K562 (cell line): ENCODE results near the gene EPHA4. TPM values are rescaled to one million over a fixed set of nuclear protein-coding genes. Genes with fewer than 3 reads are reported as not detected.

Experiments used
- ATAC-seq: fragments of 200-7000 bp; cut with Tn5 transposase; 3 replicates; pipeline ENCODE4 v1.9.1; 2020; ENCODE audit warnings: moderate library complexity
- BruUV-seq: library from RNA; stranded (reverse); fragments of 400-500 nt; replicated peaks from 2 replicates; lab custom pipeline; 2021; lab: Mats Ljungman, UMichigan
- CTCF ChIA-PET: fragments of 300-600 bp; formaldehyde crosslinking; extraction: SDS; loops from one replicate; lab custom pipeline; 2021; ENCODE audit warnings: low intra/inter-chr PET ratio; lab: Yijun Ruan, JAX
- POLR2A ChIA-PET: fragments of 300-600, 350-650 bp; sonication (Branson Sonifier 250); formaldehyde crosslinking; extraction: SDS; loops from one replicate; lab custom pipeline; 2021; ENCODE audit warnings: antibody characterized with exemption, inconsistent platforms; lab: Yijun Ruan, JAX
- DNase-seq, 4 experiments: peaks; one replicate each; pipeline versions ENCODE4 v3.0.0 to v3.0.0-alpha.2; 2011 to 2018; ENCODE audit warnings: low spot score in 3 of 4, mixed read lengths in 3 of 4; ENCODE audit errors: extremely low read depth in 1 of 4
- FAIRE-seq: peaks from 2 replicates; lab custom pipeline; 2011; peaks lifted over from hg19 to GRCh38; lab: Jason Lieb, UNC
- H2AFZ ChIP-seq: 2 replicates; pipeline ENCODE4 v1.6.0; 2011; ENCODE audit warnings: low read depth, low read length, control low read depth, inconsistent platforms
- H3K27ac ChIP-seq: fragments of 200-600 bp; 3 replicates; pipeline ENCODE4 v1.8.0; 2011; ENCODE audit warnings: low read depth, mild to moderate bottlenecking, control low read depth, inconsistent platforms, low read length, moderate library complexity, mixed read lengths; ENCODE audit errors: extremely low read depth
- H3K27me3 ChIP-seq, 2 experiments: fragments of 300-600 bp in 1 of 2; 2 replicates in 1 of 2; 3 replicates in 1 of 2; pipeline versions ENCODE4 v1.6.0 to v1.8.0; 2011; ENCODE audit warnings: inconsistent platforms in 2 of 2, low read length in 2 of 2, mild to moderate bottlenecking in 1 of 2, mixed read lengths in 1 of 2, moderate library complexity in 1 of 2; ENCODE audit not compliant: control insufficient read depth in 2 of 2, insufficient read depth in 2 of 2
- H3K36me3 ChIP-seq: fragments of 300-600 bp; 3 replicates; pipeline ENCODE4 v1.8.0; 2011; ENCODE audit warnings: mild to moderate bottlenecking, low read length, inconsistent platforms; ENCODE audit not compliant: control insufficient read depth, insufficient read depth
- H3K4me1 ChIP-seq, 2 experiments: fragments of 200-600 bp in 1 of 2; replicated peaks in 1 of 2; 2 replicates in 1 of 2; 3 replicates in 1 of 2; pipeline versions ENCODE4 v1.5.1 to v1.8.0; 2011; ENCODE audit warnings: inconsistent platforms in 2 of 2, low read length in 2 of 2, mild to moderate bottlenecking in 1 of 2, mixed read lengths in 1 of 2, moderate library complexity in 1 of 2; ENCODE audit not compliant: control insufficient read depth in 2 of 2, insufficient read depth in 2 of 2
- H3K4me2 ChIP-seq: 2 replicates; pipeline ENCODE4 v1.6.1; 2011; ENCODE audit warnings: low read length, control low read depth, inconsistent platforms, mixed read lengths; ENCODE audit not compliant: insufficient read depth
- H3K4me3 ChIP-seq: fragments of 200-600 bp; sonication (generic), shearing (Covaris generic); 2 replicates; pipeline ENCODE4 v1.5.1; 2016; ENCODE audit warnings: control low read depth, inconsistent platforms
- H3K79me2 ChIP-seq: fragments of 200-600 bp; 3 replicates; pipeline ENCODE4 v1.8.0; 2011; ENCODE audit warnings: low read length, inconsistent platforms; ENCODE audit not compliant: control insufficient read depth, insufficient read depth
- H3K9ac ChIP-seq, 2 experiments: 2 replicates each; pipeline versions ENCODE4 v1.6.0 to v1.6.1; 2011; ENCODE audit warnings: low read depth in 2 of 2, low read length in 2 of 2, control low read depth in 1 of 2, inconsistent platforms in 1 of 2, mild to moderate bottlenecking in 1 of 2, mixed read lengths in 1 of 2; ENCODE audit not compliant: insufficient read depth in 1 of 2
- H3K9me1 ChIP-seq: one replicate; pipeline ENCODE4 v1.6.0; 2011; ENCODE audit warnings: inconsistent platforms, mild to moderate bottlenecking, low read length, moderate library complexity; ENCODE audit not compliant: control insufficient read depth, insufficient read depth
- H3K9me3 ChIP-seq: replicated peaks from 2 replicates; pipeline ENCODE4 v1.5.1; 2011; ENCODE audit warnings: low read depth, low read length, inconsistent platforms; ENCODE audit not compliant: control insufficient read depth, insufficient read depth
- H4K20me1 ChIP-seq: replicated peaks from 2 replicates; pipeline ENCODE4 v1.6.1; 2011; ENCODE audit warnings: low read length, inconsistent platforms, mixed read lengths; ENCODE audit not compliant: control insufficient read depth, insufficient read depth
- CHCHD3 ChIP-seq: fragments of 250-450 bp; sonication (Bioruptor Pico); IDR thresholded peaks from 2 replicates; pipeline ENCODE4 v2.1.2; 2022; ENCODE audit warnings: mild to moderate bottlenecking
- LCOR ChIP-seq: sonication (generic); formaldehyde crosslinking; IDR thresholded peaks from 2 replicates; pipeline ENCODE4 v1.8.0; 2022; ENCODE audit warnings: mild to moderate bottlenecking, missing genetic modification reagents
- MTA2 ChIP-seq: fragments of 450-650 bp; IDR thresholded peaks from 2 replicates; pipeline ENCODE4 v1.6.1; 2016; ENCODE audit warnings: low read depth
- PTTG1 ChIP-seq: fragments of 450-650 bp; IDR thresholded peaks from 2 replicates; pipeline ENCODE4 v1.6.1; 2016; ENCODE audit warnings: low read depth, mild to moderate bottlenecking, missing genetic modification characterization, missing compliant biosample characterization
- SP2 ChIP-seq: IDR thresholded peaks from 2 replicates; pipeline ENCODE4 v1.6.1; 2011; ENCODE audit warnings: mild to moderate bottlenecking, low read depth, low read length, moderate library complexity; ENCODE audit not compliant: poor library complexity, severe bottlenecking; ENCODE audit errors: extremely low read depth
- SPI1 ChIP-seq: IDR thresholded peaks from 2 replicates; pipeline ENCODE4 v1.6.1; 2011; ENCODE audit warnings: low read depth, low read length, control low read depth, borderline replicate concordance
- ZKSCAN3 ChIP-seq: fragments of 250-450 bp; sonication (Bioruptor Pico); IDR thresholded peaks from 2 replicates; pipeline ENCODE4 v1.4.0; 2020
- ZNF217 ChIP-seq: sonication (generic); formaldehyde crosslinking; IDR thresholded peaks from 2 replicates; pipeline ENCODE4 v1.8.0; 2022; ENCODE audit warnings: mild to moderate bottlenecking, missing genetic modification reagents
- ZNF707 ChIP-seq: fragments of 250-450 bp; sonication (Bioruptor Pico); conservative IDR thresholded peaks from 2 replicates; pipeline ENCODE4 v1.8.0; 2022; ENCODE audit warnings: inconsistent platforms, mild to moderate bottlenecking, moderate library complexity
- WGBS: fragments of 100-300 bp; shearing (Covaris generic); methylation state at CpG from one replicate; pipeline ENCODE4 v1.1.6; 2016; ENCODE audit warnings: low coverage, mixed read lengths; ENCODE audit not compliant: insufficient coverage; ENCODE audit errors: missing lambda C conversion rate; 5-methylcytosine and 5-hydroxymethylcytosine counted together
- in situ Hi-C: fragments of 300-500 bp; cut with MboI; formaldehyde crosslinking; loops from 4 replicates; pipeline ENCODE4 v1.15.0; 2018; ENCODE audit warnings: inconsistent platforms, mixed read lengths
- intact Hi-C: fragments of 100-400 bp; cut with micrococcal nuclease; formaldehyde crosslinking; loops from 2 replicates; pipeline ENCODE4 v1.14.2; 2022
- polyA plus RNA-seq, 8 experiments: library from polyadenylated mRNA; depleted of rRNA in 4 of 8; stranded (reverse) in 5 of 8; unstranded in 3 of 8; fragments of >200 nt; fragmentation: Nextera tagmentation in 2 of 8; fragmentation: Illumina TruSeq in 1 of 8; extraction: Ambion mirVana in 2 of 8; extraction: Trizol in 1 of 8; gene quantifications; 2 replicates each; pipeline versions ENCODE4 v1.2.1 to v1.2.3, GENCODE V29; 2011 to 2014; ENCODE audit warnings: inconsistent platforms in 1 of 8, missing spikeins in 1 of 8
- total RNA-seq, 7 experiments: library from RNA; depleted of rRNA in 6 of 7; stranded (reverse); fragments of >200 nt in 6 of 7; fragmentation: Illumina TruSeq in 2 of 7; extraction: Trizol in 2 of 7; gene quantifications; 2 replicates each; pipeline versions ENCODE4 v1.2.1 to v1.2.3, GENCODE V29; 2011 to 2021; ENCODE audit warnings: low replicate concordance in 1 of 7
- TF ChIP-seq, protein P1 (sequence below): fragments of 450-650 bp; formaldehyde crosslinking; IDR thresholded peaks from 2 replicates; pipeline ENCODE4 v1.4.0; 2020; ENCODE audit warnings: mild to moderate bottlenecking, mixed read lengths

The EPHA4 gene
- total and polyA plus RNA-seq, 9 of the 15 experiments (the other 6 are each of a cell fraction or from before 2014, with no cell fraction given) = 0.07 to 0.09 (median 0.07) TPM; not detected in 6

GRCh38 chr2:221495731-221496130 is 76.4 kb downstream of the EPHA4 start:
- no peak overlapping the region for H3K4me2 ChIP-seq
- no peaks in the 10 kb centered on the region for H3K4me1 ChIP-seq
- intact Hi-C loops = no loop called here
- H2AFZ ChIP-seq = no peak overlapping the region
- TF ChIP-seq LCOR (CRISPR knock-in tag) (no peak), MTA2 (no peak), SPI1 (no peak), ZKSCAN3 (no peak), ZNF707 (CRISPR knock-in tag) (no peak), CHCHD3 (CRISPR knock-in tag) (no peak)
- in situ Hi-C loops = no loop called here
- no peaks in the 10 kb centered on the region for H3K79me2 ChIP-seq
- H3K9ac ChIP-seq = no peak overlapping the region
- H4K20me1 ChIP-seq = no peaks in the 10 kb centered on the region
- POLR2A ChIA-PET = no interaction called here
- WGBS = 0% methylated on average over 4 of the region's 4 CpGs
- no peak for FAIRE-seq
- no peak for DNase-seq
- no peak overlapping the region for H3K27ac ChIP-seq
- ATAC-seq = no peak
- H3K36me3 ChIP-seq = no peaks in the 10 kb centered on the region
- H3K27me3 ChIP-seq = no peaks in the 10 kb centered on the region
- no peak overlapping the region for H3K4me3 ChIP-seq
- CTCF ChIA-PET = no interaction called here
- BruUV-seq = no TSS peak
- no peaks in the 10 kb centered on the region; the same call in 1 of the 2 replicates for H3K9me3 ChIP-seq
- H3K9me1 ChIP-seq = no peaks in the 10 kb centered on the region

GRCh38 chr2:221494556-221494955 is 77.5 kb downstream of the EPHA4 start:
- no peak for ATAC-seq

More at GRCh38 chr2:221494556-221494955, 77.5 kb downstream of the EPHA4 start:
- Histone ChIP-seq H3K27me3 (no peaks in the 10 kb centered on the region), H3K9me1 (no peaks in the 10 kb centered on the region), H3K27ac (no peak overlapping the region), H3K36me3 (no peaks in the 10 kb centered on the region), H3K4me1 (no peaks in the 10 kb centered on the region), H3K79me2 (no peaks in the 10 kb centered on the region), H2AFZ (no peak overlapping the region), H3K4me2 (no peak overlapping the region), H3K4me3 (no peak overlapping the region), H3K9me3 (no peaks in the 10 kb centered on the region; the same call in 1 of the 2 replicates), H4K20me1 (no peaks in the 10 kb centered on the region), H3K9ac (no peak overlapping the region)
- no TSS peak for BruUV-seq
- TF ChIP-seq, protein P1, sequence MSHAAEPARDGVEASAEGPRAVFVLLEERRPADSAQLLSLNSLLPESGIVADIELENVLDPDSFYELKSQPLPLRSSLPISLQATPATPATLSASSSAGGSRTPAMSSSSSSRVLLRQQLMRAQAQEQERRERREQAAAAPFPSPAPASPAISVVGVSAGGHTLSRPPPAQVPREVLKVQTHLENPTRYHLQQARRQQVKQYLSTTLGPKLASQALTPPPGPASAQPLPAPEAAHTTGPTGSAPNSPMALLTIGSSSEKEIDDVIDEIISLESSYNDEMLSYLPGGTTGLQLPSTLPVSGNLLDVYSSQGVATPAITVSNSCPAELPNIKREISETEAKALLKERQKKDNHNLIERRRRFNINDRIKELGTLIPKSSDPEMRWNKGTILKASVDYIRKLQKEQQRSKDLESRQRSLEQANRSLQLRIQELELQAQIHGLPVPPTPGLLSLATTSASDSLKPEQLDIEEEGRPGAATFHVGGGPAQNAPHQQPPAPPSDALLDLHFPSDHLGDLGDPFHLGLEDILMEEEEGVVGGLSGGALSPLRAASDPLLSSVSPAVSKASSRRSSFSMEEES (CRISPR knock-in tag) = no peak
- TF ChIP-seq SP2 (no peak), PTTG1 (tag) (no peak), ZNF217 (no peak)
- FAIRE-seq = no peak
- POLR2A ChIA-PET = no interaction called here
- CTCF ChIA-PET = no interaction called here
- in situ Hi-C loops (no loop called here), intact Hi-C loops (no loop called here)
- DNase-seq = peak in 1 of 4 experiments; percentile 0
- 5% methylated on average over 3 of the region's 3 CpGs for WGBS
